GM23338 (cell line): Measurements from ENCODE around the gene TOE1. TPM values are rescaled to one million over a fixed set of nuclear protein-coding genes. Genes with fewer than 3 reads are reported as not detected.

Source experiments
- ATAC-seq: fragments of 200-7000 bp; cut with Tn5 transposase; 3 replicates; pipeline ENCODE4 v1.9.1; 2020
- DNase-seq: peaks from one replicate; pipeline ENCODE4 v3.0.0-alpha.2; 2015; ENCODE audit warnings: low spot score
- H2AFZ ChIP-seq: fragments of 200-600 bp; sonication (generic); 2 replicates; pipeline ENCODE4 v1.8.0; 2016; ENCODE audit warnings: antibody characterized with exemption, mild to moderate bottlenecking, moderate library complexity
- H3F3A ChIP-seq: fragments of 200-600 bp; sonication (generic); replicated peaks from 2 replicates; pipeline ENCODE4 v1.8.0; 2017; ENCODE audit warnings: antibody characterized with exemption, mixed run types, low read depth
- H3K27ac ChIP-seq: fragments of 200-600 bp; sonication (generic); 2 replicates; pipeline ENCODE4 v1.6.1; 2016; ENCODE audit warnings: low read depth
- H3K27me3 ChIP-seq: fragments of 200-600 bp; sonication (generic); 2 replicates; pipeline ENCODE4 v1.8.0; 2016; ENCODE audit warnings: mild to moderate bottlenecking, mixed run types, moderate library complexity; ENCODE audit not compliant: insufficient read depth
- H3K36me3 ChIP-seq: fragments of 200-600 bp; sonication (generic); 2 replicates; pipeline ENCODE4 v1.8.0; 2016; ENCODE audit warnings: mild to moderate bottlenecking; ENCODE audit not compliant: insufficient read depth
- H3K4me1 ChIP-seq: fragments of 200-600 bp; sonication (generic); 2 replicates; pipeline ENCODE4 v1.8.0; 2016; ENCODE audit warnings: mild to moderate bottlenecking, moderate library complexity; ENCODE audit not compliant: insufficient read depth
- H3K4me2 ChIP-seq: fragments of 200-600 bp; sonication (generic); 2 replicates; pipeline ENCODE4 v1.7.1; 2017; ENCODE audit warnings: mixed run types
- H3K4me3 ChIP-seq: fragments of 200-600 bp; sonication (generic); 2 replicates; pipeline ENCODE4 v1.6.1; 2016; ENCODE audit warnings: mixed run types
- H3K79me2 ChIP-seq: fragments of 200-600 bp; sonication (generic); replicated peaks from 2 replicates; pipeline ENCODE4 v1.8.0; 2017; ENCODE audit warnings: mild to moderate bottlenecking; ENCODE audit not compliant: insufficient read depth
- H3K9me2 ChIP-seq: fragments of 200-600 bp; sonication (generic); 2 replicates; pipeline ENCODE4 v1.8.0; 2017; ENCODE audit not compliant: insufficient read depth
- H4K20me1 ChIP-seq: fragments of 200-600 bp; sonication (generic); replicated peaks from 2 replicates; pipeline ENCODE4 v1.8.0; 2017; ENCODE audit warnings: mild to moderate bottlenecking; ENCODE audit not compliant: insufficient read depth
- H3K27ac Mint-ChIP-seq: 2 replicates; pipeline ENCODE4 v1.8.0; 2020; ENCODE audit warnings: inconsistent platforms, mild to moderate bottlenecking, moderate library complexity, mixed read lengths
- H3K27me3 Mint-ChIP-seq: 3 replicates; pipeline ENCODE4 v1.8.0; 2022; ENCODE audit warnings: low read depth, mild to moderate bottlenecking, moderate library complexity, mixed read lengths, inconsistent platforms; ENCODE audit not compliant: insufficient read depth, poor library complexity
- H3K36me3 Mint-ChIP-seq: 3 replicates; pipeline ENCODE4 v1.8.0; 2021; ENCODE audit warnings: low read depth, mild to moderate bottlenecking, inconsistent platforms, moderate library complexity, mixed read lengths
- H3K4me1 Mint-ChIP-seq: 3 replicates; pipeline ENCODE4 v1.8.0; 2020; ENCODE audit warnings: mild to moderate bottlenecking, inconsistent platforms, mixed read lengths
- H3K4me3 Mint-ChIP-seq: 3 replicates; pipeline ENCODE4 v1.8.0; 2021; ENCODE audit warnings: moderate library complexity, mild to moderate bottlenecking, inconsistent platforms, mixed read lengths
- H3K9me3 Mint-ChIP-seq: 3 replicates; pipeline ENCODE4 v1.8.0; 2020; ENCODE audit warnings: moderate library complexity, mild to moderate bottlenecking, inconsistent platforms, mixed read lengths
- CREB1 ChIP-seq: fragments of 250-450 bp; sonication (Bioruptor Pico); IDR thresholded peaks from 2 replicates; pipeline ENCODE4 v1.5.0; 2020; ENCODE audit warnings: low read depth, mild to moderate bottlenecking, moderate library complexity
- EZH2 ChIP-seq: fragments of 200-600 bp; sonication (generic); IDR thresholded peaks from one replicate; pipeline ENCODE4 v1.8.0; 2017; ENCODE audit warnings: antibody characterized with exemption, mild to moderate bottlenecking, low read depth; ENCODE audit not compliant: unreplicated experiment
- EZH2phosphoT487 ChIP-seq: fragments of 200-600 bp; sonication (generic); IDR thresholded peaks from one replicate; pipeline ENCODE4 v1.8.1; 2018; ENCODE audit warnings: antibody characterized with exemption; ENCODE audit not compliant: unreplicated experiment
- JUNB ChIP-seq: IDR thresholded peaks from one replicate; pipeline ENCODE4 v1.6.1; 2016; ENCODE audit warnings: antibody characterized with exemption; ENCODE audit not compliant: unreplicated experiment
- NANOG ChIP-seq: IDR thresholded peaks from 2 replicates; pipeline ENCODE4 v1.6.1; 2016; ENCODE audit warnings: antibody characterized with exemption, borderline replicate concordance
- POLR2AphosphoS5 ChIP-seq: IDR thresholded peaks from 2 replicates; pipeline ENCODE4 v1.6.1; 2016; ENCODE audit warnings: antibody characterized with exemption, low read depth
- STAT1 ChIP-seq: IDR thresholded peaks from one replicate; pipeline ENCODE4 v1.6.1; 2016; ENCODE audit warnings: antibody characterized with exemption; ENCODE audit not compliant: unreplicated experiment
- ZNF114 ChIP-seq: fragments of 250-450 bp; sonication (Bioruptor Pico); IDR thresholded peaks from 2 replicates; pipeline ENCODE4 v1.5.0; 2020; ENCODE audit warnings: mild to moderate bottlenecking, moderate library complexity
- ZNF331 ChIP-seq: fragments of 250-450 bp; sonication (Bioruptor Pico); IDR thresholded peaks from 2 replicates; pipeline ENCODE4 v1.5.0; 2020; ENCODE audit warnings: low read depth, mild to moderate bottlenecking, moderate library complexity
- polyA plus RNA-seq: library from polyadenylated mRNA; unstranded; fragments of >200 nt; fragmentation: Nextera tagmentation; extraction: Ambion mirVana; gene quantifications from 2 replicates; pipeline ENCODE4 v1.2.1, GENCODE V29; 2016
- total RNA-seq: library from RNA; depleted of rRNA; stranded (reverse); fragments of >200 nt; shearing (Covaris generic); gene quantifications from 2 replicates; pipeline ENCODE4 v1.2.3, GENCODE V29; 2014
- TF ChIP-seq, protein P1 (sequence below): IDR thresholded peaks from one replicate; pipeline ENCODE4 v1.6.1; 2018; ENCODE audit warnings: antibody characterized with exemption; ENCODE audit not compliant: unreplicated experiment
- TF ChIP-seq, protein P2 (sequence below): IDR thresholded peaks from 2 replicates; pipeline ENCODE4 v1.6.1; 2016; ENCODE audit warnings: antibody characterized with exemption

The TOE1 gene
- total and polyA plus RNA-seq, 2 experiments from 2014 or later, result 9.1 to 18.4 TPM

DNA sequence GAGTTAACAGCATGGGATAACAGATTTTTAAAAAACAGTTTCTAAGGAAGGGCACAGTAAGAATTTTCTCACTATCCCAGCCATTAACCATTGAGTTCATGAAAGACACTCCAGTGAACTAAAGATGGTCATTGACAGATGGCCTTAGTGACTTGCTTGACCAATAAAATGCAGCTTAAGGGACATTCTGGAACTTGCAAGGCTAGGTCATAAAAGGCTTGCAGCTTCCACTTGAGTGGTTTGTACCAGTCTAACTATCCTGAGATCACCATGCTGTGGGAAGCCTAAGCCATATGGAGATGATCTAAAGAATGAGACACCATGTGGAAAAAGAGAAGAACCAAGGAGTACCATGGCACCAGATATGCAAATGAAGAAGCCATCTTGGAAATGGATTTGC, 38.2 kb downstream of the TOE1 start:
- no peaks in the 10 kb centered on the region for H3K36me3 Mint-ChIP-seq

DNA sequence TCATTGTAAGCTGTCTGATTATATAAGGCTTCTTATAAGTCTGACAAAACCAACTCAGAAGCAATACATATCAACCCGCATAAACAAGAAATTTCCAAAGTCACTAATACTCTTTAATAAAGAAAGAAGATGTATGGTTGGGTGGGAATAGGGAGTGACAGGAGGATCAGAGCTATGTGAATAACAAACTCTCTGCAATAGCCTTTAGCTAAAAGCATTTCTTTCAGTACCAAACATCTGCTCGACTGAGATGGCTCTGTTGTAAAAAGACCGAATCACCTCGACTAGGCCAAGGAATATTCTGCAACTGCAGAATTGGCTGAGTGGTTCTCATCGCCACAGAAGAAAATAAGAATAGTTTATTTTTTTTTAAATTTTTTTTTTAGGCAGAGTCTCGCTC, 39.6 kb downstream of the TOE1 start:
- H3K27ac Mint-ChIP-seq, result no peak overlapping the region
- no peaks in the 10 kb centered on the region for H3K4me1 Mint-ChIP-seq
- Histone ChIP-seq H3K9me2 (no peaks in the 10 kb centered on the region), H3K79me2 (no peaks in the 10 kb centered on the region), H3K36me3 (no peaks in the 10 kb centered on the region), H3F3A (no peaks in the 10 kb centered on the region), H3K4me3 (no peak overlapping the region), H3K27ac (no peak overlapping the region; the same call in 1 of the 2 replicates), H3K4me2 (no peak overlapping the region), H3K4me1 (no peaks in the 10 kb centered on the region), H3K27me3 (no peaks in the 10 kb centered on the region), H4K20me1 (no peaks in the 10 kb centered on the region), H2AFZ (no peak overlapping the region)
- no peaks in the 10 kb centered on the region for H3K27me3 Mint-ChIP-seq
- H3K36me3 Mint-ChIP-seq, result no peaks in the 10 kb centered on the region
- TF ChIP-seq ZNF331 (CRISPR knock-in tag), result no peak
- TF ChIP-seq NANOG, result no peak
- TF ChIP-seq ZNF114, result no peak
- TF ChIP-seq, protein P1, sequence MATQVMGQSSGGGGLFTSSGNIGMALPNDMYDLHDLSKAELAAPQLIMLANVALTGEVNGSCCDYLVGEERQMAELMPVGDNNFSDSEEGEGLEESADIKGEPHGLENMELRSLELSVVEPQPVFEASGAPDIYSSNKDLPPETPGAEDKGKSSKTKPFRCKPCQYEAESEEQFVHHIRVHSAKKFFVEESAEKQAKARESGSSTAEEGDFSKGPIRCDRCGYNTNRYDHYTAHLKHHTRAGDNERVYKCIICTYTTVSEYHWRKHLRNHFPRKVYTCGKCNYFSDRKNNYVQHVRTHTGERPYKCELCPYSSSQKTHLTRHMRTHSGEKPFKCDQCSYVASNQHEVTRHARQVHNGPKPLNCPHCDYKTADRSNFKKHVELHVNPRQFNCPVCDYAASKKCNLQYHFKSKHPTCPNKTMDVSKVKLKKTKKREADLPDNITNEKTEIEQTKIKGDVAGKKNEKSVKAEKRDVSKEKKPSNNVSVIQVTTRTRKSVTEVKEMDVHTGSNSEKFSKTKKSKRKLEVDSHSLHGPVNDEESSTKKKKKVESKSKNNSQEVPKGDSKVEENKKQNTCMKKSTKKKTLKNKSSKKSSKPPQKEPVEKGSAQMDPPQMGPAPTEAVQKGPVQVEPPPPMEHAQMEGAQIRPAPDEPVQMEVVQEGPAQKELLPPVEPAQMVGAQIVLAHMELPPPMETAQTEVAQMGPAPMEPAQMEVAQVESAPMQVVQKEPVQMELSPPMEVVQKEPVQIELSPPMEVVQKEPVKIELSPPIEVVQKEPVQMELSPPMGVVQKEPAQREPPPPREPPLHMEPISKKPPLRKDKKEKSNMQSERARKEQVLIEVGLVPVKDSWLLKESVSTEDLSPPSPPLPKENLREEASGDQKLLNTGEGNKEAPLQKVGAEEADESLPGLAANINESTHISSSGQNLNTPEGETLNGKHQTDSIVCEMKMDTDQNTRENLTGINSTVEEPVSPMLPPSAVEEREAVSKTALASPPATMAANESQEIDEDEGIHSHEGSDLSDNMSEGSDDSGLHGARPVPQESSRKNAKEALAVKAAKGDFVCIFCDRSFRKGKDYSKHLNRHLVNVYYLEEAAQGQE, result no peak
- no peak for TF ChIP-seq EZH2phosphoT487
- no peak overlapping the region for H3K4me3 Mint-ChIP-seq
- ATAC-seq, result no peak
- DNase-seq, result no peak
- H3K9me3 Mint-ChIP-seq, result no peaks in the 10 kb centered on the region

More for the DNA sequence above, 38.2 kb downstream of the TOE1 start:
- H3K27me3 ChIP-seq, result no peaks in the 10 kb centered on the region
- DNase-seq (no peak), ATAC-seq (no peak)
- H3K4me3 Mint-ChIP-seq, result no peak overlapping the region
- H3K4me3 ChIP-seq, result no peak overlapping the region
- no peak overlapping the region for H3K27ac Mint-ChIP-seq
- H3K4me1 Mint-ChIP-seq, result no peaks in the 10 kb centered on the region
- no peaks in the 10 kb centered on the region for H3K9me3 Mint-ChIP-seq
- no peak overlapping the region for H3K27ac ChIP-seq
- H3K4me1 ChIP-seq, result no peaks in the 10 kb centered on the region
- no peak overlapping the region for H3K4me2 ChIP-seq
- H3F3A ChIP-seq, result no peaks in the 10 kb centered on the region
- H3K9me2 ChIP-seq, result no peaks in the 10 kb centered on the region
- H4K20me1 ChIP-seq, result no peaks in the 10 kb centered on the region
- H3K27me3 Mint-ChIP-seq, result no peaks in the 10 kb centered on the region
- no peak overlapping the region for H2AFZ ChIP-seq
- H3K36me3 ChIP-seq, result no peaks in the 10 kb centered on the region
- H3K79me2 ChIP-seq, result no peaks in the 10 kb centered on the region
- no peak for TF ChIP-seq EZH2phosphoT487
- no peak for TF ChIP-seq STAT1
- no peak for TF ChIP-seq CREB1 (CRISPR knock-in tag)
- TF ChIP-seq JUNB, result no peak

DNA sequence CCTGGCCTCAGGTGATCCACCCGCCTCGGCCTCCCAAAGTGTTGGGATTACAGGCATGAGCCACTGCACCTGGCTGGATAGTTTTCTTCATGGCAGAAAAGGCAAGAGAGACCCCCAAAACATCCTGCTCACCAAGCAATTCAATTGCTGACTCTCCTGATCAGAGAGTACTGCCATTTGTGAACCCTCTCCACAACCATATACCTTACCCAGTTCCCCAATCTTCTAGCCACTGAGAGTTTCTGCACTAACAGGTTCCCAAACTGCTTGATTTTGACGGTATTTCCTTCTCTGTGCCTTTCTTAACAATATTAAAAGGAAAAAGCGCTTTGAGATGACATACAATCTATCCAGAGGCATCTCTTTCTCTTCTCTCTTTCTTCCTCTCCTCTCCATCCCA, 40.2 kb downstream of the TOE1 start:
- Mint-ChIP-seq H3K27me3 (no peaks in the 10 kb centered on the region), H3K36me3 (no peaks in the 10 kb centered on the region), H3K4me1 (no peaks in the 10 kb centered on the region), H3K9me3 (no peaks in the 10 kb centered on the region), H3K4me3 (no peak overlapping the region), H3K27ac (peak overlapping the region; percentile 32; the same call in 1 of the 2 replicates)
- Histone ChIP-seq H3K36me3 (no peaks in the 10 kb centered on the region), H3F3A (no peaks in the 10 kb centered on the region), H3K27ac (no peak overlapping the region), H3K4me1 (no peaks in the 10 kb centered on the region), H3K9me2 (no peaks in the 10 kb centered on the region), H4K20me1 (no peaks in the 10 kb centered on the region; the same call in 1 of the 2 replicates), H2AFZ (no peak overlapping the region), H3K4me3 (no peak overlapping the region), H3K79me2 (no peaks in the 10 kb centered on the region), H3K27me3 (no peaks in the 10 kb centered on the region), H3K4me2 (no peak overlapping the region)
- ATAC-seq, result no peak
- DNase-seq, result no peak
- TF ChIP-seq POLR2AphosphoS5, result no peak
- TF ChIP-seq EZH2, result no peak
- TF ChIP-seq, protein P1, result no peak
- TF ChIP-seq CREB1 (CRISPR knock-in tag), result no peak
- TF ChIP-seq, protein P2, sequence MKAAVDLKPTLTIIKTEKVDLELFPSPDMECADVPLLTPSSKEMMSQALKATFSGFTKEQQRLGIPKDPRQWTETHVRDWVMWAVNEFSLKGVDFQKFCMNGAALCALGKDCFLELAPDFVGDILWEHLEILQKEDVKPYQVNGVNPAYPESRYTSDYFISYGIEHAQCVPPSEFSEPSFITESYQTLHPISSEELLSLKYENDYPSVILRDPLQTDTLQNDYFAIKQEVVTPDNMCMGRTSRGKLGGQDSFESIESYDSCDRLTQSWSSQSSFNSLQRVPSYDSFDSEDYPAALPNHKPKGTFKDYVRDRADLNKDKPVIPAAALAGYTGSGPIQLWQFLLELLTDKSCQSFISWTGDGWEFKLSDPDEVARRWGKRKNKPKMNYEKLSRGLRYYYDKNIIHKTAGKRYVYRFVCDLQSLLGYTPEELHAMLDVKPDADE, result no peak
